Liver (tissue), 9 donors: ENCODE results near the gene S100A4. TPM values are rescaled to one million over a fixed set of nuclear protein-coding genes. Genes with fewer than 3 reads are reported as not detected.
A peak's percentile ranks its signal among the peaks of the same experiment; 100 is the strongest.

ENCODE experiments used
- DNase-seq: peaks from one replicate; pipeline ENCODE4 v3.0.0-alpha.2; 2017; ENCODE audit warnings: low spot score
- H3K27ac ChIP-seq, 2 donors: one replicate each; pipeline ENCODE4 v1.7.0; 2013; ENCODE audit warnings: inconsistent platforms in 2 of 2, low read length in 2 of 2, control low read depth in 1 of 2, low read depth in 1 of 2, mild to moderate bottlenecking in 1 of 2
- H3K27me3 ChIP-seq, 4 donors: one replicate each; pipeline versions ENCODE4 v1.6.1 to v1.7.0; 2013; ENCODE audit warnings: low read length in 3 of 4, inconsistent platforms in 1 of 4, mild to moderate bottlenecking in 1 of 4, moderate library complexity in 1 of 4; ENCODE audit not compliant: control insufficient read depth in 4 of 4, insufficient read depth in 4 of 4
- H3K36me3 ChIP-seq, 4 donors: one replicate each; pipeline versions ENCODE4 v1.6.1 to v1.7.0; 2013; ENCODE audit warnings: low read length in 3 of 4, mild to moderate bottlenecking in 3 of 4, low read depth in 1 of 4, moderate library complexity in 1 of 4; ENCODE audit not compliant: control insufficient read depth in 4 of 4, insufficient read depth in 3 of 4
- H3K4me1 ChIP-seq, 4 donors: one replicate each; pipeline versions ENCODE4 v1.6.1 to v1.7.0; 2013; ENCODE audit warnings: low read length in 3 of 4, mild to moderate bottlenecking in 3 of 4, moderate library complexity in 1 of 4; ENCODE audit not compliant: control insufficient read depth in 4 of 4, insufficient read depth in 4 of 4
- H3K4me3 ChIP-seq, 3 donors: one replicate each; pipeline versions ENCODE4 v1.6.1 to v1.7.0; 2013; ENCODE audit warnings: low read length in 3 of 3, control low read depth in 1 of 3, low read depth in 1 of 3, mild to moderate bottlenecking in 1 of 3
- H3K9ac ChIP-seq, 2 donors: one replicate each; pipeline ENCODE4 v1.7.0; 2013; ENCODE audit warnings: low read length in 2 of 2, mild to moderate bottlenecking in 2 of 2, moderate library complexity in 2 of 2, control low read depth in 1 of 2, low read depth in 1 of 2
- H3K9me3 ChIP-seq, 4 donors: one replicate each; pipeline versions ENCODE4 v1.6.1 to v1.7.0; 2013; ENCODE audit warnings: low read length in 3 of 4; ENCODE audit not compliant: control insufficient read depth in 4 of 4
- EGR1 ChIP-seq, 2 donors: IDR thresholded peaks; 2 replicates each; pipeline ENCODE4 v1.6.1; 2016 to 2018; ENCODE audit warnings: antibody characterized with exemption in 2 of 2, low read depth in 2 of 2
- FOXA1 ChIP-seq: IDR thresholded peaks from 2 replicates; pipeline ENCODE4 v1.6.1; 2016; ENCODE audit warnings: antibody characterized with exemption
- FOXA2 ChIP-seq: IDR thresholded peaks from 2 replicates; pipeline ENCODE4 v1.6.1; 2016; ENCODE audit warnings: antibody characterized with exemption
- GABPA ChIP-seq, 2 donors: IDR thresholded peaks in 1 of 2; conservative IDR thresholded peaks in 1 of 2; 2 replicates each; pipeline ENCODE4 v1.6.1; 2016; ENCODE audit warnings: antibody characterized with exemption in 2 of 2, mild to moderate bottlenecking in 1 of 2, moderate library complexity in 1 of 2
- HNF4A ChIP-seq, 2 donors: conservative IDR thresholded peaks; 2 replicates each; pipeline ENCODE4 v1.6.1; 2016; ENCODE audit warnings: antibody characterized with exemption in 2 of 2, mild to moderate bottlenecking in 2 of 2
- HNF4G ChIP-seq: IDR thresholded peaks from 2 replicates; pipeline ENCODE4 v1.6.1; 2016; ENCODE audit warnings: antibody characterized with exemption
- JUND ChIP-seq, 2 donors: IDR thresholded peaks; 2 replicates each; pipeline ENCODE4 v1.6.1; 2016; ENCODE audit warnings: antibody characterized with exemption in 2 of 2
- NR2F2 ChIP-seq: IDR thresholded peaks from 2 replicates; pipeline ENCODE4 v1.6.1; 2016; ENCODE audit warnings: antibody characterized with exemption
- RAD21 ChIP-seq, 2 donors: IDR thresholded peaks; 2 replicates each; pipeline ENCODE4 v1.6.1; 2016; ENCODE audit warnings: antibody characterized with exemption in 2 of 2, mild to moderate bottlenecking in 2 of 2
- RXRA ChIP-seq, 2 donors: IDR thresholded peaks; 2 replicates each; pipeline ENCODE4 v1.6.1; 2017 to 2018; ENCODE audit warnings: antibody characterized with exemption in 2 of 2, mild to moderate bottlenecking in 1 of 2
- SP1 ChIP-seq: IDR thresholded peaks from 2 replicates; pipeline ENCODE4 v1.6.1; 2018; ENCODE audit warnings: antibody characterized with exemption, mild to moderate bottlenecking
- TAF1 ChIP-seq: conservative IDR thresholded peaks from 2 replicates; pipeline ENCODE4 v1.6.1; 2016; ENCODE audit warnings: antibody characterized with exemption, mild to moderate bottlenecking
- YY1 ChIP-seq: IDR thresholded peaks from 2 replicates; pipeline ENCODE4 v1.6.1; 2016; ENCODE audit warnings: antibody characterized with exemption, mild to moderate bottlenecking
- WGBS: extraction: QIAGEN DNeasy Blood & Tissue Kit; methylation state at CpG from one replicate; pipeline ENCODE4 v1.1.7; 2013; 5-methylcytosine and 5-hydroxymethylcytosine counted together
- polyA plus RNA-seq, 2 donors: library from polyadenylated mRNA; stranded (reverse) in 1 of 2; unstranded in 1 of 2; fragments of 200-250 nt in 1 of 2; fragments of >200 nt in 1 of 2; fragmentation: Nextera tagmentation in 1 of 2; extraction: Ambion mirVana in 1 of 2; gene quantifications; one replicate each; pipeline versions ENCODE4 v1.2.1 to v1.2.3, GENCODE V29; 2013 to 2015
- total RNA-seq, 2 donors: library from RNA; depleted of rRNA; stranded (reverse); fragments of >200 nt; gene quantifications; one replicate each; pipeline ENCODE4 v1.2.3, GENCODE V29; 2014
- TF ChIP-seq, protein P1 (sequence below): IDR thresholded peaks from 2 replicates; pipeline ENCODE4 v1.6.1; 2016; ENCODE audit warnings: antibody characterized with exemption
- TF ChIP-seq, protein P2 (sequence below): IDR thresholded peaks from 2 replicates; pipeline ENCODE4 v1.6.1; 2016; ENCODE audit warnings: antibody characterized with exemption
- TF ChIP-seq, protein P3 (sequence below): IDR thresholded peaks from 2 replicates; pipeline ENCODE4 v1.6.1; 2016; ENCODE audit warnings: antibody characterized with exemption, mild to moderate bottlenecking
- TF ChIP-seq, protein P4 (sequence below): IDR thresholded peaks from 2 replicates; pipeline ENCODE4 v1.6.1; 2016; ENCODE audit warnings: antibody characterized with exemption
- TF ChIP-seq, protein P5 (sequence below): fragments of 150-350 bp; IDR thresholded peaks from 2 replicates; pipeline ENCODE4 v1.5.1; 2017; ENCODE audit warnings: improper control_type of control experiment, low read depth, low read length; ENCODE audit not compliant: missing input control
- donor health status: healthy.
- donor health status: healthy.
- donor health status: healthy.
- donor health status: healthy.
- donor health status: healthy.

Gene S100A4
- total and polyA plus RNA-seq, 4 donors: 4.8 to 69.8 (median 16.7) TPM

DNA sequence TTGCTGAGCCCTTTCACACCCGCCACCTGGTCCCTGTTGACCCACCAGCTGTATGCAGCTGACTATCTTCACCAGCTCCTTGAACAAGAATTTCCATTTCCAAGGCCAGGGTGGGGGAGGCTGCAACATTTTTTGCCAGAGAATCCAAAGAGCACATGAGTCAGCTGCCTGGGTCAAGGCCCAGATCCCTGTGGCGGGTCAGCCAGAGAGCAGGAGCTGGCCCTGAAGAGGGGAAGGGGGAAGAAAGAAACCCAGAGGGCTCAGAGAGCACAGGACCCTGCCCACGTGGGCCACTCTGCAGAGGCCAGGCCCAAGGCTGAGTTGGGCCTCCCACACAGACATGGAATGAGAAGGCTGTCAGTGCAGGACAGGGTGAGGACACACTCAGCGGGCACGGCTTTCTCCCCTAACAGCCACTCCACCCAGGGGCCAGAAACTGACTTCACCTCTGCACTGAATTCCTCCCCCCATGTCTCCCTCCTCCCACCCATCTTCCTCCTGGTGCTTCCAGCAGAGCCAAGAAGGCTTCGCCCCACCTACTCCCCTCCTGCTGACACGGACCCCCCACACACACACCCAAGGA lies 38.7 kb downstream of the S100A4 start:
- Histone ChIP-seq H3K9me3 (no peaks in the 10 kb centered on the region), H3K4me3 (no peak overlapping the region), H3K9ac (no peak overlapping the region), H3K27ac (no peak overlapping the region), H3K4me1 (peaks cover 0 to 4% (median 2%) of the 10 kb centered on the region in 4 donors), H3K36me3 (no peaks in the 10 kb centered on the region), H3K27me3 (no peaks in the 10 kb centered on the region)
- DNase-seq: no peak
- TF ChIP-seq SP1: peak; percentile 9
- peak in 1 of 2 donors; percentile 10 for TF ChIP-seq RAD21 (IDR thresholded peaks at IDR 0.05)
- TF ChIP-seq, protein P1, sequence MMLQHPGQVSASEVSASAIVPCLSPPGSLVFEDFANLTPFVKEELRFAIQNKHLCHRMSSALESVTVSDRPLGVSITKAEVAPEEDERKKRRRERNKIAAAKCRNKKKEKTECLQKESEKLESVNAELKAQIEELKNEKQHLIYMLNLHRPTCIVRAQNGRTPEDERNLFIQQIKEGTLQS: no peak
- TF ChIP-seq, protein P2, sequence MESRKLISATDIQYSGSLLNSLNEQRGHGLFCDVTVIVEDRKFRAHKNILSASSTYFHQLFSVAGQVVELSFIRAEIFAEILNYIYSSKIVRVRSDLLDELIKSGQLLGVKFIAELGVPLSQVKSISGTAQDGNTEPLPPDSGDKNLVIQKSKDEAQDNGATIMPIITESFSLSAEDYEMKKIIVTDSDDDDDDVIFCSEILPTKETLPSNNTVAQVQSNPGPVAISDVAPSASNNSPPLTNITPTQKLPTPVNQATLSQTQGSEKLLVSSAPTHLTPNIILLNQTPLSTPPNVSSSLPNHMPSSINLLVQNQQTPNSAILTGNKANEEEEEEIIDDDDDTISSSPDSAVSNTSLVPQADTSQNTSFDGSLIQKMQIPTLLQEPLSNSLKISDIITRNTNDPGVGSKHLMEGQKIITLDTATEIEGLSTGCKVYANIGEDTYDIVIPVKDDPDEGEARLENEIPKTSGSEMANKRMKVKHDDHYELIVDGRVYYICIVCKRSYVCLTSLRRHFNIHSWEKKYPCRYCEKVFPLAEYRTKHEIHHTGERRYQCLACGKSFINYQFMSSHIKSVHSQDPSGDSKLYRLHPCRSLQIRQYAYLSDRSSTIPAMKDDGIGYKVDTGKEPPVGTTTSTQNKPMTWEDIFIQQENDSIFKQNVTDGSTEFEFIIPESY: no peak
- peak in 1 of 2 donors; percentile 68 for TF ChIP-seq HNF4A (conservative IDR thresholded peaks at IDR 0.05)
- TF ChIP-seq, protein P3, sequence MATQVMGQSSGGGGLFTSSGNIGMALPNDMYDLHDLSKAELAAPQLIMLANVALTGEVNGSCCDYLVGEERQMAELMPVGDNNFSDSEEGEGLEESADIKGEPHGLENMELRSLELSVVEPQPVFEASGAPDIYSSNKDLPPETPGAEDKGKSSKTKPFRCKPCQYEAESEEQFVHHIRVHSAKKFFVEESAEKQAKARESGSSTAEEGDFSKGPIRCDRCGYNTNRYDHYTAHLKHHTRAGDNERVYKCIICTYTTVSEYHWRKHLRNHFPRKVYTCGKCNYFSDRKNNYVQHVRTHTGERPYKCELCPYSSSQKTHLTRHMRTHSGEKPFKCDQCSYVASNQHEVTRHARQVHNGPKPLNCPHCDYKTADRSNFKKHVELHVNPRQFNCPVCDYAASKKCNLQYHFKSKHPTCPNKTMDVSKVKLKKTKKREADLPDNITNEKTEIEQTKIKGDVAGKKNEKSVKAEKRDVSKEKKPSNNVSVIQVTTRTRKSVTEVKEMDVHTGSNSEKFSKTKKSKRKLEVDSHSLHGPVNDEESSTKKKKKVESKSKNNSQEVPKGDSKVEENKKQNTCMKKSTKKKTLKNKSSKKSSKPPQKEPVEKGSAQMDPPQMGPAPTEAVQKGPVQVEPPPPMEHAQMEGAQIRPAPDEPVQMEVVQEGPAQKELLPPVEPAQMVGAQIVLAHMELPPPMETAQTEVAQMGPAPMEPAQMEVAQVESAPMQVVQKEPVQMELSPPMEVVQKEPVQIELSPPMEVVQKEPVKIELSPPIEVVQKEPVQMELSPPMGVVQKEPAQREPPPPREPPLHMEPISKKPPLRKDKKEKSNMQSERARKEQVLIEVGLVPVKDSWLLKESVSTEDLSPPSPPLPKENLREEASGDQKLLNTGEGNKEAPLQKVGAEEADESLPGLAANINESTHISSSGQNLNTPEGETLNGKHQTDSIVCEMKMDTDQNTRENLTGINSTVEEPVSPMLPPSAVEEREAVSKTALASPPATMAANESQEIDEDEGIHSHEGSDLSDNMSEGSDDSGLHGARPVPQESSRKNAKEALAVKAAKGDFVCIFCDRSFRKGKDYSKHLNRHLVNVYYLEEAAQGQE: no peak
- TF ChIP-seq, protein P4, sequence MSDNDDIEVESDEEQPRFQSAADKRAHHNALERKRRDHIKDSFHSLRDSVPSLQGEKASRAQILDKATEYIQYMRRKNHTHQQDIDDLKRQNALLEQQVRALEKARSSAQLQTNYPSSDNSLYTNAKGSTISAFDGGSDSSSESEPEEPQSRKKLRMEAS: no peak
- TF ChIP-seq, protein P5, sequence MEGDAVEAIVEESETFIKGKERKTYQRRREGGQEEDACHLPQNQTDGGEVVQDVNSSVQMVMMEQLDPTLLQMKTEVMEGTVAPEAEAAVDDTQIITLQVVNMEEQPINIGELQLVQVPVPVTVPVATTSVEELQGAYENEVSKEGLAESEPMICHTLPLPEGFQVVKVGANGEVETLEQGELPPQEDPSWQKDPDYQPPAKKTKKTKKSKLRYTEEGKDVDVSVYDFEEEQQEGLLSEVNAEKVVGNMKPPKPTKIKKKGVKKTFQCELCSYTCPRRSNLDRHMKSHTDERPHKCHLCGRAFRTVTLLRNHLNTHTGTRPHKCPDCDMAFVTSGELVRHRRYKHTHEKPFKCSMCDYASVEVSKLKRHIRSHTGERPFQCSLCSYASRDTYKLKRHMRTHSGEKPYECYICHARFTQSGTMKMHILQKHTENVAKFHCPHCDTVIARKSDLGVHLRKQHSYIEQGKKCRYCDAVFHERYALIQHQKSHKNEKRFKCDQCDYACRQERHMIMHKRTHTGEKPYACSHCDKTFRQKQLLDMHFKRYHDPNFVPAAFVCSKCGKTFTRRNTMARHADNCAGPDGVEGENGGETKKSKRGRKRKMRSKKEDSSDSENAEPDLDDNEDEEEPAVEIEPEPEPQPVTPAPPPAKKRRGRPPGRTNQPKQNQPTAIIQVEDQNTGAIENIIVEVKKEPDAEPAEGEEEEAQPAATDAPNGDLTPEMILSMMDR: no peak
- TF ChIP-seq GABPA (IDR thresholded peaks at IDR 0.05 in 1 of 2, conservative IDR thresholded peaks at IDR 0.05 in 1 of 2): no peak
- peak in 1 of 2 donors; percentile 72 for TF ChIP-seq JUND (IDR thresholded peaks at IDR 0.05)
- TF ChIP-seq RXRA (IDR thresholded peaks at IDR 0.05): peak; percentile 27 to 82
- TF ChIP-seq YY1: no peak
- no peak for TF ChIP-seq TAF1
- peak; percentile 85 for TF ChIP-seq NR2F2
- TF ChIP-seq FOXA1: no peak
- peak in 1 of 2 donors; percentile 38 for TF ChIP-seq EGR1 (IDR thresholded peaks at IDR 0.05; ENCODE audit: low read depth in 2 of 2)
- no peak for TF ChIP-seq HNF4G
- no peak for TF ChIP-seq FOXA2
- 77% methylated on average over 7 of the region's 7 CpGs for WGBS
